Fibroblast of the conjunctiva (primary cell): ENCODE data around the gene FNDC3A.
"Not testable (repeated sequence)": the region's sequence is repeated elsewhere in the genome, so short reads cannot be mapped to it uniquely, and the experiment has no call there.

Source experiments
- DNase-seq: peaks from one replicate; pipeline ENCODE4 v3.0.0-alpha.2; 2010; ENCODE audit warnings: low read depth

FNDC3A gene

DNA sequence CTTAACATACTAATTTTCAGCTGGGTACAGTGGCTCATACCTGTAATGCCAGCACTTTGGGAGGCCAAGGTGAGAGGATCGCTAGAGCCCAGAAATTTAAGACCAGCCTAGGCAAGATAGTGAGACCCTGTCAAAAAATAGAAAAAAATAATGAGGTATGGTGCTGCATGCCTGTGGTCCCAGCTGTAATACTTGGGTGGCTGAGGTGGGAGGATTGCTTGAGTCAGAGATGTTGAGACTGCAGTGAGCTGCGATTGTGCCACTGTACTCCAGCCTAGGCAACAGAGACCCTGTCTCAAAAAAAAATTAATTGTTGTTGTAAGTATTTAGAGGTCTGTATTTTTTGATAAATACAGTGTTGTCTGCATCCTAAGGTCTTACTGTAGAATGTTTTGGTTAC lies 66.8 kb downstream of the FNDC3A start:
- no peak for DNase-seq

DNA sequence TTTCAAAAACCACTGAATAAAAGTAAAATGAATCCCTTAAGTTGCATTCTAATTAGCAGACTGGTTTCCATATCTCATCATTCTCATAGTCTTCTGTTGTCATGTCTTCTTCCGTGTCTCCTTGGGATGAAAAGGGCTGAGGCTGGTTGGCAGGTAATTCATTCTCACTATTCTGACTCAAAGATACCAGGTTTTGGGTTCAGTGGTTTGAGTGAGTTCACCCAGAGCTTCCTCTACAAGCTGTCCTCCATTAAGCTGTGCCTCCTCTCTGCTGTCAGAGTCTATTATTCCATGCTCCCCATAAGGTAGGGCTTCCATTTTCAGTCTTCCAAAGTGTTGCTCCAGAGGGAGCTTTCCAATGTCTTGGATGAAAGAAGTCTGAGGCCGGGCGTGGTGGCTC lies 68.3 kb downstream of the FNDC3A start:
- no peak for DNase-seq

DNA sequence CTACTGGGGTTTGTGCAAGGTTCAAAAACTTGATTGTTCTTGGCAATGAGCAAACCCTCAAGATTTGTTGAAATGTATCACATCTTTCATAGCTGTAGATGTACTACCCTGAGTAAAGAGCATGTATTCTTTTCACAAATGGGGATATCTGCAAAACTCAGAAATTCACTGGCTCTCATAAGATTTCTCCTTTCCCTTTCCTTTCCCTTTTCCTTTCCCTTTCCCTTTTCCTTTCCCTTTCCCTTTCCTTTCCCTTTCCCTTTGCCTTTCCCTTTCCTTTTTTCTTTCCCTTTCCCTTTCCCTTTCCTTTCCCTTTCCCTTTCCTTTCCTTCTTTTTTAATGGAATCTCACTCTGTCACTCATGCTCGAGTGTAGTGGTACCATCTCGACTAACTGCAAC lies 69.1 kb downstream of the FNDC3A start:
- DNase-seq, result no peak

DNA sequence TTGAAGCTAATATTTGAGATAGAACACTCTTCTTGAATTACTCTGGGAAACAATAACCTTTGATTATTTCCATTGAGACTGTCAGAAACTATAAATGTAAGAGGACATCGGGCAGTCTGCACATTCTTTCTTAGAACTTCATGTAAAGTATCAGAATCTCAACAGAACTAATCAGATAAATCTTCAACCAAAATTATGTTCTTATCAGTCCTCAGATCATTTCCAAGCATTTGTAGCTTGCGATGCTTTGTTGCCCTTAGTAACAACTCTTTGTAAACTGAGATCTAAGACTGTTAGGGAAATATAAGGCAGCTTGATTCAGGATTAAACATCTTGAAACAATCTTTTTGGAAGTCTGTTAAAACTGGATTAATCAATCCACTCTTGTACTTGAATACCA lies 70.3 kb downstream of the FNDC3A start:
- peak; percentile 22 for DNase-seq

DNA sequence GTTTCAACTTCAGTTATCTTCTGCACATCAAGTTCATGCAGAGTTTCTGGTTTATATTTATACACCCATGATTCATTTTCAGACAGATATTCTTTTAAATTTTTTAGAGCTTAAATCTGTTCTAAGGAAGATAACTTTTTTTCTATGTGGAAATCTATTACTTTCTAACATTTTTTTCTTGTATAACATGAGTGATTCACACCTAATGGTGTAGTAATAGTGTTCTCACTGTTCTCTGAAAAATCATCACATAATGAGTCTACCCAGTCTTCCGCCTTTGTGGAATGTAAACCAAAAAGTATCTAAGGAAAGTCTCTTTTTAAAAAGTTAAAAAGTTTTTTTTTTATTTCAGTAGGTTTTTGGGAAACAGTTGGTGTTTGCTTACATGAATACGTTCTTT lies 70.8 kb downstream of the FNDC3A start:
- DNase-seq, result no peak

DNA sequence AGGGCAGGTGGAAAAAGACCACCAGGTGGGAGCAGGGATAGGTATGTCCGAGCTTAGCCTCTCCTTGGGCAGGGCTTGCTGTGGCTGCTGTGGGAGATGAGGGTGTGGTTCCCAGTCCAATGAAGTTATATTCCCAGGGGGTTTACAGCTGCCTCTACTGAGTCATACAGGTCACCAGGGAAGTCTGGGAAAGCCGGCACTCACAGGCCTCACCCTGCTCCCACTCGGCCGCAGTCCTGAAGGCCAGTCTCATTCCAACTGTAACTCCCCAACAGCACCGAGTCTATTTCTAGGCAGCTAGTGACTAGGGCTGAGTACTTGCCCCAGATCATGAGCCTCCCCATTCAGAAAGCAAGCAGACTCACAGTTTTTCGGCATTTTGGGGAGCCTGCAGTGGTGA lies 77.1 kb downstream of the FNDC3A start:
- DNase-seq, result no peak

DNA sequence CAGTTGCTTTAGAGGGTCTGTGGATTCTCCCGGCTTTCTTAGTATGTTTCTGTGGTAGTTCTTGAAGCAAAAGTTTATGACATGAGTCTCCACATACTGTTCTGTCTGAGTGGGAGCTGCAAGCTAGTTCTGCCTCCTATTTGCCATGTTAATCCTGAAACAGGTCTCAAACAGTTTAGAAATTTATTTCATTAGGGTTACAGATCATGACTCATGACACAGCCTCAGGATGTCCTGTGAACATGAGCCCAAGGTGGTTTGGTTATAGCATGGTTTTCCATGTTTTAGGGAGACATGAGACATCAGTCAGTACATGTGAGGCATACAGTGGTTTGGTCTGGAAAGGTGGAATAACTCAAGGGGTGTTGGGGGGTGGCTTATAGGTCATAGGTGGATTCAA lies 77.5 kb downstream of the FNDC3A start:
- no peak for DNase-seq

DNA sequence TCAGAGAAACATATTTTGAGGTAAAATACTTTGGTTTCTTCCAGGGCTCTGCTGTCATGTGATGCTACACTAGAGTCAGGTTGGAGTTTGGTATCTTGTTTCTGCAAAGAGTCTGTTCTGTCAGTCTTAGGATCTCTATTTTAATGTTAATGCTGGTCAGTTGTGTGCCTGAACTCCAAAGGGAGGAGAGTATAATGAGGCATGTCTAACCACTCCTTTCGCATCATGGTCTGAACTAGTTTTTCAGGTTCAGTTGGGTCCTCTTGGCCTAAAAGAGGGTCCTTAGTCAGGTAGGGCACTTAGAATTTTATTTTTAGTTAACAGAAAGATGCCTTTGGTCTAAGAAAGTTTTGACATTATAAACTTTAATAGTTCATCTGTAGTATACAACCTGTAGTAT lies 78.2 kb downstream of the FNDC3A start:
- no peak for DNase-seq

DNA sequence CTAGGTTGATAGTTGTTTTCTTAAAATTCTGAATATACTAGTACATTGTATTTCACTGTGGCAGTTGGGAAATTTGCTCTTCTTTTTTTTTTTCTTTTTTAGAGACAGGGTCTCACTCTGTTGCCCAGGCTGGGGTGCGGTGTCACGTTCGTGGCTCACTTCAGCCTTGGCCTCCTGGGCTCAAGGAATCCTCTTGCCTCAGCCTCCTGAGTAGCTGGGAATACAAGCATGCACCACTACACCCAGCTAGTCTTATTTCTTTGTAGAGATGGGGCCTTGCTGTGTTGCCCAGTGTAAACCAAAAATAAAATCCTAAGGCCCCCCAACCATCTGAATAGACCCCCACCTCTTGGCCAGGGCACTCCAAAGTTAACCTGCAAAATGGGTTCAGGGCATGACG lies 79.3 kb downstream of the FNDC3A start:
- no peak for DNase-seq

DNA sequence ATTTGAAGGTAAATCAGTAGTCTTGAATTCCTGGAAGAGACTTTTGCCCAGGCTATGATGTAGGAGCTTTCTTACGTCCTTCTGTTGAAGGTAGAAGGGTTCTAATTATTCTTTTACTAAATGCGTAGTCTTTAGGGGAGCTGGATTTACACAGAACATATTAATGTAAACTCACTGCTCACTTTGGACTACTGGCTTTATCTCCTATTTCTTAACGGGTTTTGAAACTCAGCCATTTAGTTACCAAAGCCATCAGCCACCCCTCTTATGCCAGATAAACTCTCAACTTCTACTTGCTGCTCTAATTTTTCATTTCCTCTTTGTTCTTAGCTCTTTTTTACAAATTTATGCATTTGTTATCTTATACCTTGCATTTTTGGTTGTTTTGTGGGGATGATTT lies 81.5 kb downstream of the FNDC3A start:
- no peak for DNase-seq

DNA sequence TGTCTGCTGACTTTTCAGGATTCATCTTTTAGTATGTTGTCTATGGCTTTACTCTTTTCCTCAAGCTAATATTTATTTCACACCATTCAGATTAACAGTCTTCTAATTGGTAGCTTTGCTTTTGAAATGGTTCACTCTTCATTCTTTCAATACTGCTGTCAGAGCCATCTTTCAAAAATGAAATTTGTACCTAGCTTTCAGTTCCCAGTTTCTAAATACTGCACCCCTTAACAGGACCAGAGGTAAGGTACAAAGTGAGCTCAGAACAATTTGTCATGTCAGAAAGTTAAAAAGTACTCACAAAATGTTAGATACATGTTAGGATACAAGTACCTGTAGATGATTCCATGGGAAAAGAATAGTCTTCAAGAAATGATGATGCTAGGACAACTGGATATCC lies 83.0 kb downstream of the FNDC3A start:
- DNase-seq, result no peak

DNA sequence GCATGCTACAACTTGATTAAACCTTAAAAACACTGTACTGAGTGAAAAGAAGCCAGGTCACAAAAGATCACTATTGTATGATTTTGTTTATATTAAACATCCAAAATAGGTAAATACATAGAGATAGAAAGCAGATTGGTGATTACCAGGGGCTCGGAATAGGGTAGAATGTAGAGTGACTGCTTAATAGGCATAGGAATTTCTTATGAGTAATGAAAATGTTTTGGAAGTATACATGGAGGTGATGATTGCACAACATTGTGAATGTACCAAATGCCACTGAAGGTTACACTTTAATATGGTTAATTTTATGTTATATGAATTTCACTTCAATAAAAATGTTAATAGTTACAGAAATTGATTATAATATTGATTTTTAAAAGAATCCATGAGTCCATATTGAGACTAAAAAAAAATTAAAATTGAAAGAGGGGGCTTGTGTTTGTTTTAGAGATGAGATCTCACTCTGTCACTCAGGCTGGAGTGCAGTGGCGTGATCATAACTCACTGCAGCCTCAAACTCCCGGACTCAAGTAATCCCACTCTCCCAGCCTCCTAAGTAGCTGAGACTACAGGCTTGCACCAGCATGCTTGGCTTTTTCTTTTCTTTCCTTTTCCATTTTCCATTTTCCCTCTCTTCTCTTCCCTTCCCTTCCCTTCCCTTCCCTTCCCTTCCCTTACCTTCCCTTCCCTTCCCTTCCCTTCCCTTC lies 85.1 kb downstream of the FNDC3A start:
- no peak for DNase-seq

DNA sequence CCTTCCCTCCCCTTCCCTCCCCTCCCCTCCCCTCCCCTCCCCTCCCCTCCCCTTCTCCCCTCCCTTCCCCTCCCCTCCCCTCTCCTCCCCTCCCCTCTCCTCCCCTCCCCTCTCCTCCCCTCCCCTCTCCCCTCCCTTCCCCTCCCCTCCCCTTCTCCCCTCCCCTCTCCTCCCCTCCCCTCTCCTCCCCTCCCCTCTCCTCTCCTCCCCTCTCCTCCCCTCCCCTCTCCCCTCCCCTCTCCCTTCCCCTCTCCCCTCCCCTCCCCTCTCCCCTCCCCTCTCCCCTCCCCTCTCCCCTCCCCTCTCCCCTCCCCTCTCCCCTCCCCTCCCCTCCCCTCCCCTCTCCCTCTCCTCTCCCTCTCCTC lies 85.7 kb downstream of the FNDC3A start:
- DNase-seq, result not testable (repeated sequence)

DNA sequence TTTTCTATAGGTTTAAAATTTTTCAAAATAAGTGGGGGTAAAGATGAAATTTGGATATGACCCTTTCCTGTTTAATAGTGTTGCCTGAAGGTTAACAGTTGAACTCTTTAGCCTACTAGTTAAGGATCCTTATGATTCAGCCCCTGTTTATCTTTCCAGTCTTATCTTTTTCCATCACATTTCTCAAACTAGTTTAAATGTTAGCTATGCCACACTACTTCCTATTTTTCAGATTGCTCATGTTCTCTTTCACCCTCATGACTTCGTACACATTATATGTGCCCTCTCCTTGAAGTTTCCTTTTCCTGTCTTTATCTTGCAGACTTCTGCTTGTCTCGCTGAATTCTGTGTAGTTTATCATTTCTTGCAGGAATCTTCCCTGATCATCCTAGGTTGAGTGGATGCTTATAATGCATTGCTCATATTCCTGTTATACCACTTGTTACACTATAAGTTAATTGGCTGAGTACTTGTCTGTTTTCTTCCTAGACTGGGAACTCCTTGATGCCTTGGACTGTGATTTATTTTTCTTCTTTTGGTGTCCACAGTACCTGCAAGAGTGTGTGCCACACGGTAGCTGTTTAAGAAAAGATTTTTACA lies 86.7 kb downstream of the FNDC3A start:
- DNase-seq, result no peak

DNA sequence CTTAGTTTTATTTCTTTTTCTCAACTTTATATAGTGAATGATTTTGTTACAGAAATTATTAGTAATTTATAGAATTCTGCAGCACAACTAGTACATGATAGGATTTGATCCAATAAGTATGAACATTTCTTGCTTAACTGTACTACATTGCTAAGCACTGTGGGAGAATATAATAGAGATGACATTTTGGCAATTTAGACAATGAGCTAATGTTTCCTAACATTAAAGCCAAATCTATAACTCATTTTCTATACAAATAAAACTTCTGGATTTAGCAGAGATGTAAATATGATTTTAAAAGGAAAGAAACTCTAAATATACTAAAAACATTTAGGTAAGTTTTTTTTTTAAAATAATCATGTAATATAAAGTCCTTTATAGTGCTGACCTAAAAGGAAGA lies 87.3 kb downstream of the FNDC3A start:
- DNase-seq, result no peak

DNA sequence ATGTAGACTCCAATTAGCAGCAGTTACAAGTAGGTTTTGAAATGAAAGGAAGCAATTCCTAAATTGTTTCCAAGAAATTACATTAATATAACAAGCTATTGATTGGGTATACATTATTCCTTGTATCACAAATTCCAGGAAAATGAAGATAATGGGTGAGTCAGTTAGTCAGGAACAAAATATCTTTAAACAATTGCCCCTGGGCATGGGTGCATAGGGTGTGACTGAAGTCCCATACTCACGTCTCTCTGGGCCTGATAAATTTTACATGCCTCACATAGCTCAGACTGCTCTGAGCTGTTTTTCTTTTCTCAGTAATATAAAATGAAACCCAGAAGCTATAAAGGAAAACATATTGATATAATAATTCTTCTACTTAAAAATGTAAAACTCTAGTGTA lies 87.8 kb downstream of the FNDC3A start:
- no peak for DNase-seq

DNA sequence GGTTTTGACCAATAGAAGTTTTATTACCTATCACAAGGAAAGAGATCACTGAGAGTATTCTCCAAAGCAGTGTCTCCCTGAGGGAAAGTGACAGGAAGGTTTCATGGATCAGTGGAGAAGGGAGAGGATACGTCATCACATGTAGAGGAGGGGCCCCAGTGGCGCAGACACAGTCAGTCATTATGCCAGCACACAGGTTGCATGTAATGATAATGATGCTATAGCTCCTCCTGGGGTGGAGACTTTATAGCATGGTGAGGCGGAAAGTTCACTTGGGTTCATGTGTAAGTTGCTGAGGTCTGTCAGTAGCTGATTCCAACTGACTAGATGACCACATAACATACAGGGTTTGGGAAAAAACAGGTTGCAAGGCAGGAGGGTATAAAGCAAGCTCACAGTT lies 88.8 kb downstream of the FNDC3A start:
- no peak for DNase-seq

DNA sequence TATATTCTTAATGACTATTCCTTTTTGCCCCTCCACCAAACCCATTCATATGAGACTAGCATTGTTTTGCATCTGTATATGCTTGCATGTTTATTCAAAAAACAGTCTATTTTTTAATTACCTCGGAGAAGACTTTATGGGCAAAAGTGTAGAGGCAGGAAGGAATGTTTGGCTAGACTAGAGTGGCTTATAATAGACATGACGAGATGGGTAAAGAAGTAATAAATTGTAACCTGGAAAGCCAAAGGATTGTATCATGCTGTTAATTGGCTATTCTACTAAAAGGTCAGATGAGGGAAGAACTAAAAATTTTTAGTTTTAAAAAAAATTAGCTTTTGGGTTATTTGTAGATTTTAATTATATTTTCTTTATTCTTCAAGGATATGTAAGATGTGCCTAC lies 91.1 kb downstream of the FNDC3A start:
- no peak for DNase-seq

DNA sequence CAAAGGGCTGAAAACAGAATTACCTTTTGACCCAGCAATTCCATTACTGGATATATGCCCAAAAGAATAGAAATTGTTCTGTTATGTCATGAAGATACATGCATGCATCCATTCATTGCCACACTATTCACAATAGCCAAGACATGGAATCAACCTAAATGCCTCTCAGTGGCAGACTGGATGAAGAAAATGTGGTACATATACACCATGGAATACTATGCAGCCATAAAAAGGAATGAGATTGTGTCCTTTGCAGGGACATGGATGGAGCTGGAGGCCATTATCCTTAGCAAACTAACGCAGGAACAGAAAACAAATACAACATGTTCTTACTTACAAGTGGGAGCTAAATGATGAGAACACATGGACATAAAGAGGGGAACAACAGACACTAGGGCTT lies 92.8 kb downstream of the FNDC3A start:
- not testable (repeated sequence) for DNase-seq

DNA sequence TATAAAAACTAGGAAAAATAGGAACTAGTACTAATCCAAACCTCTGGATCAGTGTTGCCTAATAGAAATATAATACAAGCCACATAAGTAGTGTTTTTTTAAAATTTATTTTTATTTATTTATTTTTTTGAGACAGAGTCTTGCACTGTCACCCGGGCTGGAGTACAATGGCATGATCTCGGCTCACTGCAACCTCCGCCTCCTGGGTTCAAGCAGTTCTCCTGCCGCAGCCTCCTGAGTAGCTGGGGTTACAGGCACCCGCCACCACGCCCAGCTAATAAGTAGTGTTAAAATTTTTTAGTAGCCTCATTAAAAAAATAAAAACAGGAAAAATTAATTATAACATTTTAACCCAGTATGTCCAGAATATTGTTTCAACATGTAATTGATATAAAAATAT lies 94.3 kb downstream of the FNDC3A start:
- not testable (repeated sequence) for DNase-seq

DNA sequence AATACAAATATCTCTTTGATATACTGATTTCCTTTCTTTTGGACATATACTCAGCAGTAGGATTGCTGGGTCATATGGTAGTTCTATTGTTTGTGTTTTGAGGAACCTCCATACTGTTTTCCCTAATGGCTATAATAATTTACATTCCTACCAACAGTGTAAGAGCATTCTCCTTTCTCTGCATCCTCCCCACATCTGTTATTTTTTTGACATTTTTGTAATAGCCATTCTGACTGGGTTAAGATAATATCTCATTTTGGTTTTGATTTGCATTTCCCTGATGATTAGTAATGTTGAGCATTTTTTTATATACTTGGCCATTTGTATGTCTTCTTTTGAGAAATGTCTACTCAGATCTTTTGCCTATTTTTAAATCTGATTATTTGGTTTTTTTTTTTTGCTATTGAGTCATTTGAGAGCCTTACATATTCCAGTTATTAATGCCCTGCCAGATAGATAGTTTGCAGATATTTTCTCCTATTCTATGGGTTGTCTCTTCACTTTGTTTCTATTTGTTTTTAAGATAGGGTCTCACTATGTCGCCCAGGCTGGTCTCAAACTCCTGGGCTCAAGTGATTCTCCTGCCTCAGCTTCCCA lies 95.7 kb downstream of the FNDC3A start:
- no peak for DNase-seq

DNA sequence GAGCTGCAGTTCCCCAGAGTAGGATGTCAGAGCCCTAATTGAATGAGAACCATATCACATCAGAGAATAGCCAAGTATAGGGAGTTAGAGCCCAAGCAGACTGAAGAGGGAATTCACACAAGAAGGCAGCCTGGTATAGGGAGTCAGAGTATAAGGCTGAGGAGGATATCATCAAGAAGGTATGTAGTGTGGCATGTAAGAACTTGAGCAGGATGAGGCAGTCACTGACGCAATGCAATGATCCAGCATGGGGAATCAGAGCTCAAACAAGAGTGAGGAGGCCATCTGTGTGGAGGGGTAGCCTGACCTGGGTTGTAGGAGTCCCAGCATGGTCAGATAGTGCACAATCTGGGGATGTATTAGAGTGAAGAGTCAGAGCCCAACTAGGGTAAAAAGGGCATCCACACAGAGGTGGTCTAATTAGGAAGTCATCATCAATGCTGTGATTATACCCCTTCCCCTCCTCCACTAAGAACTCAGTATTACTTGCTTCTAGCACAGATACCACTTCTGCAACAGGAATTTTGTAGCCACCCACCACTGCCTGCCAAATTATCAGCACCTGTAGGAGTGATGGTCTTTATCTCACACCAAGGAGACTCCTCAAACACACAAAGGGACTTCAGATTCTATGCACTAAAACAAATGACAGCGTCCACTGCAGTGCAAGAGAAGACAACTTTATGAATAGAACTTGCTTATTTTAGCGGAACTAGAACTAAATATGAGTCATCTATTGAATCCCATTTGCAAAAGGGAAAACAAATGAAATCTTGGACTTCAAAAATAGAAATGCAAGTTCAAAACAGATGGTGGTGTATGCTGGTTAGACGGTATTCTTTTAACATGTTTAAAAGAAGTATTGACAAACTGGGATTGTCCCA lies 107.2 kb downstream of the FNDC3A start:
- no peak for DNase-seq

DNA sequence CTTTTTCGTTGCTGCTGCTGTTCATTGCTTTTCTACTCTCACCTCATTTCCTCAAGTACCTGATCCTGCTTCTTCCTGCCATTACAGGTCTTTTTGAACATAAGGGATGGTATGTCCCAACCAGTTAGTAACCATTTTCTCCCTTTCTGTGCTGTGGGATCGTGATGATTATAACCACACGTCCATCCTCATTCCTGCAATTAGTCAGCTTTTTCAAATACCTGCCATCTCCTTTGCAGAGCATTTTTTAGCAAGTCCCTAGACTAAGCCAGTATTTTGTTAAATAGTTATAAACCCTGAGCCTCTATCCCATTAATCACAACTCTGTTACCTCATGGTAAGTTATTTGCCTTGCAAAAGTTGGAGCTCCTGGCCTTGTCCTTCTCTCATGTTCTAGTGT lies 109.2 kb downstream of the FNDC3A start:
- DNase-seq, result no peak
